Calu3 (cell line): Measurements from ENCODE around the gene EPHB2. TPM values are rescaled to one million over a fixed set of nuclear protein-coding genes. Genes with fewer than 3 reads are reported as not detected.
A peak's percentile ranks its signal among the peaks of the same experiment; 100 is the strongest.

ENCODE experiments used
- BruUV-seq: library from RNA; stranded (reverse); fragments of 400-500 nt; replicated peaks from 2 replicates; lab custom pipeline; 2021; lab: Mats Ljungman, UMichigan
- CTCF ChIA-PET: fragments of 300-600 bp; sonication (Branson Sonifier 250); formaldehyde crosslinking; loops from one replicate; lab custom pipeline; 2022; ENCODE audit warnings: antibody characterized with exemption; lab: Charles Lee
- DNase-seq: peaks from one replicate; pipeline ENCODE4 v3.0.0; 2022
- H3K27ac Mint-ChIP-seq: one replicate; pipeline ENCODE4 v1.8.0; 2022; ENCODE audit warnings: mixed read lengths; ENCODE audit not compliant: unreplicated experiment
- H3K27me3 Mint-ChIP-seq: one replicate; pipeline ENCODE4 v1.8.0; 2022; ENCODE audit warnings: mixed read lengths; ENCODE audit not compliant: unreplicated experiment
- H3K36me3 Mint-ChIP-seq: one replicate; pipeline ENCODE4 v1.8.0; 2022; ENCODE audit warnings: mild to moderate bottlenecking, moderate library complexity, mixed read lengths; ENCODE audit not compliant: insufficient read depth, unreplicated experiment
- H3K4me1 Mint-ChIP-seq: one replicate; pipeline ENCODE4 v1.8.0; 2022; ENCODE audit warnings: mild to moderate bottlenecking, low read depth, mixed read lengths; ENCODE audit not compliant: unreplicated experiment
- H3K4me3 Mint-ChIP-seq: one replicate; pipeline ENCODE4 v1.8.0; 2022; ENCODE audit warnings: mild to moderate bottlenecking, low read depth, moderate library complexity, mixed read lengths; ENCODE audit not compliant: unreplicated experiment
- H3K9me3 Mint-ChIP-seq: one replicate; pipeline ENCODE4 v1.8.0; 2022; ENCODE audit warnings: low read depth, mixed read lengths; ENCODE audit not compliant: unreplicated experiment
- CTCF ChIP-seq: fragments of 200-600 bp; IDR thresholded peaks from one replicate; pipeline ENCODE4 v1.8.0; 2022; ENCODE audit warnings: antibody characterized with exemption; ENCODE audit not compliant: unreplicated experiment
- intact Hi-C: fragments of 100-400 bp; cut with micrococcal nuclease; formaldehyde crosslinking; loops from one replicate; pipeline ENCODE4 v1.10.0; 2022; ENCODE audit not compliant: unreplicated experiment
- total RNA-seq: library from RNA; stranded (reverse); gene quantifications from 2 replicates; pipeline ENCODE4 v1.2.3, GENCODE V29; 2022

Gene EPHB2
- total RNA-seq, 1 experiment from 2014 or later: 19.3 TPM

- no TSS peak for BruUV-seq
- Mint-ChIP-seq H3K9me3 (no peaks in the 10 kb centered on the region), H3K4me1 (peaks cover 46% of the 10 kb centered on the region), H3K27me3 (no peaks in the 10 kb centered on the region), H3K4me3 (no peak overlapping the region), H3K36me3 (peaks cover 7% of the 10 kb centered on the region), H3K27ac (no peak overlapping the region)
- DNase-seq: no peak
- no peak for TF ChIP-seq CTCF
- intact Hi-C loops: no loop called here
- CTCF ChIA-PET: no interaction called here
These were observed 111.7 kb downstream of the EPHB2 start for GRCh38 chr1:22822371-22822770.

- no peak for TF ChIP-seq CTCF
- H3K9me3 Mint-ChIP-seq: no peaks in the 10 kb centered on the region
- peaks cover 7% of the 10 kb centered on the region for H3K36me3 Mint-ChIP-seq
- intact Hi-C loops: no loop called here
- H3K27ac Mint-ChIP-seq: no peak overlapping the region
- DNase-seq: no peak
- peaks cover 51% of the 10 kb centered on the region for H3K4me1 Mint-ChIP-seq
- H3K27me3 Mint-ChIP-seq: no peaks in the 10 kb centered on the region
- no peak overlapping the region for H3K4me3 Mint-ChIP-seq
- CTCF ChIA-PET: no interaction called here
- BruUV-seq: no TSS peak
These were observed 113.8 kb downstream of the EPHB2 start for GRCh38 chr1:22824466-22824865.

GRCh38 chr1:22824975-22825374, 114.3 kb downstream of the EPHB2 start:
- Mint-ChIP-seq H3K4me1 (peaks cover 56% of the 10 kb centered on the region), H3K9me3 (no peaks in the 10 kb centered on the region), H3K27ac (peak overlapping the region; percentile 90), H3K27me3 (no peaks in the 10 kb centered on the region), H3K36me3 (peaks cover 7% of the 10 kb centered on the region), H3K4me3 (no peak overlapping the region)
- BruUV-seq: no TSS peak
- DNase-seq: no peak
- CTCF ChIA-PET: no interaction called here
- TF ChIP-seq CTCF: no peak
- intact Hi-C loops: no loop called here

- no peak for DNase-seq
- Mint-ChIP-seq H3K4me1 (peaks cover 58% of the 10 kb centered on the region), H3K4me3 (peak overlapping the region; percentile 11), H3K9me3 (no peaks in the 10 kb centered on the region), H3K36me3 (peaks cover 7% of the 10 kb centered on the region), H3K27ac (peak overlapping the region; percentile 90), H3K27me3 (no peaks in the 10 kb centered on the region)
- intact Hi-C loops: no loop called here
- TF ChIP-seq CTCF: no peak
- no TSS peak for BruUV-seq
- CTCF ChIA-PET: interaction anchor here (0.8 kb wide), 1 partner anchor 322 kb away, joined by 3 read pairs; no protein-coding TSS in a partner anchor
These were observed 115.0 kb downstream of the EPHB2 start for GRCh38 chr1:22825486-22826189.
